ENCODE data around the gene ZCCHC8. TPM values are rescaled to one million over a fixed set of nuclear protein-coding genes. Genes with fewer than 3 reads are reported as not detected.
A peak's percentile ranks its signal among the peaks of the same experiment; 100 is the strongest.
"Not testable (repeated sequence)": the region's sequence is repeated elsewhere in the genome, so short reads cannot be mapped to it uniquely, and the experiment has no call there.

Gene ZCCHC8
- total RNA-seq, 1 experiment from 2014 or later = 40.1 TPM

- peaks cover 42% of the 10 kb centered on the region for H3K4me1 ChIP-seq
- DNase-seq = peak in 1 of 2 experiments; percentile 53
- H3K9me3 ChIP-seq = no peaks in the 10 kb centered on the region
- CTCF ChIA-PET = no interaction called here
- H3K4me3 ChIP-seq (ENCODE audit: low read depth, low read length) = no peak overlapping the region
- no peaks in the 10 kb centered on the region for H3K36me3 ChIP-seq (ENCODE audit: control insufficient read depth, insufficient read depth, low read length)
- Mint-ChIP-seq H3K27ac (ENCODE audit: unreplicated experiment) (peak overlapping the region; percentile 92), H3K36me3 (ENCODE audit: insufficient read depth, unreplicated experiment) (peaks cover 36% of the 10 kb centered on the region), H3K27me3 (ENCODE audit: insufficient read depth, unreplicated experiment) (no peaks in the 10 kb centered on the region), H3K4me3 (ENCODE audit: unreplicated experiment) (no peak overlapping the region), H3K4me1 (ENCODE audit: low read depth, unreplicated experiment) (no peaks in the 10 kb centered on the region), H3K9me3 (ENCODE audit: unreplicated experiment) (no peaks in the 10 kb centered on the region)
- intact Hi-C loops (cut with micrococcal nuclease; ENCODE audit: unreplicated experiment) = no loop called here
- POLR2A ChIA-PET = interaction anchor here (1.7 kb wide), 1 partner anchor 68 kb away, joined by 22 read pairs; no protein-coding TSS in a partner anchor
- no TSS peak for BruUV-seq (replicated peaks)
- TF ChIP-seq CTCF (IDR thresholded peaks at IDR 0.05; ENCODE audit: insufficient read depth in 1 of 2, low read depth in 1 of 2, low read length in 1 of 2, severe bottlenecking in 1 of 2, unreplicated experiment in 1 of 2) = no peak
- H3K27me3 ChIP-seq (replicated peaks; ENCODE audit: control insufficient read depth, insufficient read depth, low read length) = no peaks in the 10 kb centered on the region
Observed at GRCh38 chr12:122467983-122468382, 32.7 kb downstream of the ZCCHC8 start.

- POLR2A ChIA-PET = interaction anchor here (1.5 kb wide), 1 partner anchor 65 kb away, joined by 4 read pairs; no protein-coding TSS in a partner anchor
- peaks cover 37% of the 10 kb centered on the region for H3K4me1 ChIP-seq
- not testable (repeated sequence) for H3K4me3 Mint-ChIP-seq (ENCODE audit: unreplicated experiment); H3K4me1 Mint-ChIP-seq (ENCODE audit: low read depth, unreplicated experiment); H3K27me3 Mint-ChIP-seq (ENCODE audit: insufficient read depth, unreplicated experiment); H3K27me3 ChIP-seq (replicated peaks; ENCODE audit: control insufficient read depth, insufficient read depth, low read length); BruUV-seq (replicated peaks); H3K9me3 Mint-ChIP-seq (ENCODE audit: unreplicated experiment); H3K9me3 ChIP-seq; H3K4me3 ChIP-seq (ENCODE audit: low read depth, low read length); H3K36me3 ChIP-seq (ENCODE audit: control insufficient read depth, insufficient read depth, low read length)
- CTCF ChIA-PET = interaction anchor here (0.6 kb wide), 1 partner anchor 16 kb away, joined by 3 read pairs; no protein-coding TSS in a partner anchor
- DNase-seq = peak; percentile 70 to 72
- peaks cover 22% of the 10 kb centered on the region for H3K36me3 Mint-ChIP-seq (ENCODE audit: insufficient read depth, unreplicated experiment)
- intact Hi-C loops (cut with micrococcal nuclease; ENCODE audit: unreplicated experiment) = loop anchor here (1.0 to 2.0 kb wide), 2 partner anchors 15 to 34 kb away; no protein-coding TSS in a partner anchor
- H3K27ac Mint-ChIP-seq (ENCODE audit: unreplicated experiment) = peak overlapping the region; percentile 86
Observed at GRCh38 chr12:122464317-122465042, 36.3 kb downstream of the ZCCHC8 start.

- H3K27ac Mint-ChIP-seq (ENCODE audit: unreplicated experiment) = no peak overlapping the region
Observed at GRCh38 chr12:122460641-122461040, 40.1 kb downstream of the ZCCHC8 start.

More at GRCh38 chr12:122460641-122461040, 40.1 kb downstream of the ZCCHC8 start:
- no peak overlapping the region for H3K4me3 Mint-ChIP-seq (ENCODE audit: unreplicated experiment)
- H3K9me3 ChIP-seq = no peaks in the 10 kb centered on the region
- no peak overlapping the region for H3K4me3 ChIP-seq (ENCODE audit: low read depth, low read length)
- H3K36me3 Mint-ChIP-seq (ENCODE audit: insufficient read depth, unreplicated experiment) = peaks cover 15% of the 10 kb centered on the region
- no peaks in the 10 kb centered on the region for H3K36me3 ChIP-seq (ENCODE audit: control insufficient read depth, insufficient read depth, low read length)
- POLR2A ChIA-PET = no interaction called here
- TF ChIP-seq CTCF (IDR thresholded peaks at IDR 0.05; ENCODE audit: insufficient read depth in 1 of 2, low read depth in 1 of 2, low read length in 1 of 2, severe bottlenecking in 1 of 2, unreplicated experiment in 1 of 2) = no peak
- H3K9me3 Mint-ChIP-seq (ENCODE audit: unreplicated experiment) = no peaks in the 10 kb centered on the region
- H3K27me3 ChIP-seq (replicated peaks; ENCODE audit: control insufficient read depth, insufficient read depth, low read length) = no peaks in the 10 kb centered on the region
- H3K4me1 ChIP-seq = peaks cover 23% of the 10 kb centered on the region
- H3K27me3 Mint-ChIP-seq (ENCODE audit: insufficient read depth, unreplicated experiment) = no peaks in the 10 kb centered on the region
- intact Hi-C loops (cut with micrococcal nuclease; ENCODE audit: unreplicated experiment) = no loop called here
- peaks cover 6% of the 10 kb centered on the region for H3K4me1 Mint-ChIP-seq (ENCODE audit: low read depth, unreplicated experiment)
- CTCF ChIA-PET = no interaction called here
- DNase-seq = no peak
- BruUV-seq (replicated peaks) = no TSS peak

All from Caco-2 (cell line).